GM18526 (cell line): ENCODE data around the gene IGFLR1.
A peak's percentile ranks its signal among the peaks of the same experiment; 100 is the strongest.

Experiments
- POLR2A ChIP-seq: IDR thresholded peaks from 3 replicates; pipeline ENCODE4 v1.6.1; 2011; ENCODE audit not compliant: insufficient read length; ENCODE audit errors: extremely low read depth

The IGFLR1 gene

GRCh38 chr19:35764432-35765315 is 22.4 kb upstream of the IGFLR1 start:
- no peak for TF ChIP-seq POLR2A

DNA sequence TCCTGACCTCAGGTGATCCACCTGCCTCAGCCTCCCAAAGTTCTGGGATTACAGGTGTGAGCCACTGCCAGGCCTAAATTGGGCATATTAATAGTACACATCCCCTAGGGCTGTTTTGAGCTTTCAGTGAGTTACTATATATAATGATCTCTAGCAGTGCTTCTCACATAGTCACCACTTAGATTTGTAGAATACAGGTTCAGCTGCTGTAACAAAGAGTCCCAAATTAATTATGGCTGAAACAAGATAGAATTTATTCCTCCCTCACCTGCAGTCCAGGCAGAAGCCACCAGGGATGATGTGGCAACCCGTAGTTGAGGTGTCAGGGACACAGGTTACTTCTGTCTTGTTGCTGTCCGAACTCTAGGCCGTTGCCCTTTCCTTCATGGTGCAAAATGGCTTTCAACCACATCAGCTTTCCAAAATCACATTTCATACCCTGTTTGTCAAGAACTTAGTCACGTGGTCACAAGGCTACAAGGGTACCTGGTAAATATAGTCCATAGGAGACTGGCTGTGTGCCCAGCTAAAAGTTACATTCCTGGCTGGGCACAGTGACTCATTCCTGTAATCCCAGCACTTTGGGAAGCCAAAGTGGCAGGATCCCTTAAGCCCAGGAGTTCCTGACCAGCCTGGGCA is 18.6 kb upstream of the IGFLR1 start:
- TF ChIP-seq POLR2A, result no peak

- TF ChIP-seq POLR2A, result no peak
Observed at GRCh38 chr19:35759697-35760096, 17.4 kb upstream of the IGFLR1 start.

DNA sequence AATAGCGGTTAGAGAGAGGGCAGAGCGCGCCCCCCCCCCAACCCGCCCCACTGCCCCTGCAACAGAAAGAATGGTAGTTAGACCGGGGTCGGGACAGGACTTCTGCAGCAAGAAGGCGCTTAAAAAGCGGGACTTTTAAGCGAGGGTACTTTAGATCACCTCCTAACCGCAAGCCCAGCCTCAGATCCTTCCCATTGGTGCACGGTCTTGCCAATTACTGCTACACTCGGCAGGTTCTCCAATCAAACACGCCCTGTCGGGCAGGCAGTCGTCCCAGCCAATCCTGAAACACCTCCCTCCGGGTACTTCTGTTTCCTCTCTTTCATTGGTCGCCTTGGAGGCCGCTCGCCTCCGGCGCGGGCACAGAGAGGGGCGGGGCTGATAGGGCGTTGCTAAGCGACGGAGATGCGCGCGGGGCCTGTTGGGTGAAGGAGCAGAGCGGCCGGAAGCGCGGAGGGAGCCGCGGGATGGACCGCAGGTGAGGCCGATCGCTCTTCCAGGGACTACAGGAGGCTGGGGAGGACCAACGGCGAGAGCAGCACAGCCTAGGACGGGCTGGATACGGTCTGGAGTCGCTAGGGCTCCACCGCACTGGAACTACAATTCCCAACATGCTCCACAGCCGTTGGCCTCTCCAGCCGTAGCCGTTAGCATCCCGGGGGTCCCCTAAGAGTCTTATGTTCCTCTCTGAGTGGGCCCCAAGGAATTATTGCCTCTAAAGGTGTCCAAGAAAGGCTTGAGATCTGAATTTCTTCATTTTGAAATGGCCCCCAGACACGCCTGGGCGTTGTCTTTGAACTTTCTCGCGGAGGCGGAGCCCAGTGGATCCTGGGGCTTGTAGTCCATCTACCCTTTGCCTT is 15.7 kb upstream of the IGFLR1 start, which contains the start of gene PROSER3:
Gene PROSER3 (plus strand): TSS at position 428 of the 860 bp plus-strand sequence. CDS start 40 bp downstream, at position 468.
- TF ChIP-seq POLR2A, result peak; percentile 65

- TF ChIP-seq POLR2A, result no peak
Observed at GRCh38 chr19:35757231-35757748, 15.0 kb upstream of the IGFLR1 start.

DNA sequence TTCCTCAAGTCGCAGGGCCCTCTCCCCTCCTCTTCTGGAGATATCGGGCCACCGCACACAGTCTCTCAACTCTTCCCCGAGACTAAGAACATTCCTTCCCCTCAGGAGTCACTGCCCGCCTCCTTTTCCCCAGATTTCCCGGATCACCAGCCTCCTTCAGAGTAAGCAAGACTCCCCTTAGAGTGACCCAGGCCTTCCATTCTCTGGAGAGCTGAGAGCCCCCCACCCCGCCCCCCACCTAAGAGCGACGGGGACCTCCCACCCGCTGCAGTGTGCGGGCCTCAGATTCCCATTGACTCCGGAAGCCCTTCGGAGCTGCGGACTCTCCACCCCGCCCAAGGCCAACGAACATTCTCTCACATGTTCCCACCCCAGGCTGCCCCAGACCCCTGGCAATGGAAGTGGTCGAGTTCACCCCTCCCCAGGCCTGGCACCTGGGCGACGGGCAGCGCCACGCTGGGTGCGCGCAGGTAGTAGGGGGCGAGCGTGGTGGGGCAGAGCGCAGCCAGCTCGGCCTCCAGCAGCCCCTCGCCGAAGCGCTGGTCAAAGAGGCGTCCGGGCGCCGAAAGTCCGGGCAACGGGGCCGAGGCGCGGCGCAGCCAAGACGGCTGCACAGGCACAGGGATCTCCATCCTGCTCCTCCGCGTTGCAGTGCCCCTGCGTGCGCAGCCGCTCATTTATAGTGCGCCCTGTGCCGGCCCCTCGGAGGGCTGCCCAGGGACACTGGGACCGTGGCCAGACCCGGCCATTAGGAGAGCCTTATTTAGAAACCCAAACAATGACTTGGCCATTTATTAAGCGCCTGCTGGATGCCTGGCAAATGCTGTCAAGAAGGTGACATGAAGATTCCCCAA is 14.4 kb upstream of the IGFLR1 start, which contains the start of gene HSPB6:
Gene HSPB6 (minus strand): TSS at position 653 of the 854 bp plus-strand sequence. CDS start 21 bp downstream, at position 632.
- TF ChIP-seq POLR2A, result no peak

DNA sequence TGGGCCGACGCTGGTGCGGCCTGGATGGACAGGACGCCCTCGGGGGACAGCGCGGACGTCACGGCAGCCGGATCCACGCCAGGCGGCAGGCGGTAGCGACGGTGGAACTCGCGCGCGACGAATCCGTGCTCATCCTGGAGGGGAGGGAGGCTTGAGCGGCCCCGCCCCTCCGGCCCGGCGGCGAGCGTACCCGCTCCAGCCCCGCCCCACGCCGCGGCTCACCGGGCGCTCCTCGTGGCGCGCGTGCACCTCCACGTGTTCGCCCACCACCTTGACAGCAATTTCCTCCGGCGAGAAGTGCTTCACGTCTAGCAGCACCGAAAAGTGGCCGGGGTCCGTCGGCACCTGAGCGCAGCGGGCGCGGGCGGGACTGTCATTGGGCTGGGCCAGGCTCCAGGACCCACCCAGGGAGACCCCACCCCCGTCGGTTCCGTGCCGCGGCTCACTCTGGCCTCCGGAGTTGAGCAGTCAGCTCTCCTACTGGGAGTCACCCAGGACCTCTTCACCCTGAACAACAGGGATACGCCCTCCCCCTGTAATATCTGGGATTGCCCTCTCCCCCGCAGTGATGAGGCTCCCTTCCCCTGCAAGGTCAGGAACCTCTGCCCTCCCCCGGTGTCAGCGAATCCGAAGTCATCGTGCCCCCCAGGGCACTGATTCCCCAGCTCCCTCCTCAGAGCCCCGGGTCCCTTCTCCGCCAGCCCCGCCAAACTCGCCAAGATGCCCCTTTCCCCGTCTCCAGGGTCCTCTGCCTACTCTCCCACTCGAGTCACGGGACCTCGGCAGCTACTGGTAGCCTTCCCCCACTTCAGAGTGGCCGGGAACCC is 13.5 kb upstream of the IGFLR1 start:
- TF ChIP-seq POLR2A, result no peak

GRCh38 chr19:35755131-35755549 is 12.9 kb upstream of the IGFLR1 start:
- TF ChIP-seq POLR2A, result no peak

DNA sequence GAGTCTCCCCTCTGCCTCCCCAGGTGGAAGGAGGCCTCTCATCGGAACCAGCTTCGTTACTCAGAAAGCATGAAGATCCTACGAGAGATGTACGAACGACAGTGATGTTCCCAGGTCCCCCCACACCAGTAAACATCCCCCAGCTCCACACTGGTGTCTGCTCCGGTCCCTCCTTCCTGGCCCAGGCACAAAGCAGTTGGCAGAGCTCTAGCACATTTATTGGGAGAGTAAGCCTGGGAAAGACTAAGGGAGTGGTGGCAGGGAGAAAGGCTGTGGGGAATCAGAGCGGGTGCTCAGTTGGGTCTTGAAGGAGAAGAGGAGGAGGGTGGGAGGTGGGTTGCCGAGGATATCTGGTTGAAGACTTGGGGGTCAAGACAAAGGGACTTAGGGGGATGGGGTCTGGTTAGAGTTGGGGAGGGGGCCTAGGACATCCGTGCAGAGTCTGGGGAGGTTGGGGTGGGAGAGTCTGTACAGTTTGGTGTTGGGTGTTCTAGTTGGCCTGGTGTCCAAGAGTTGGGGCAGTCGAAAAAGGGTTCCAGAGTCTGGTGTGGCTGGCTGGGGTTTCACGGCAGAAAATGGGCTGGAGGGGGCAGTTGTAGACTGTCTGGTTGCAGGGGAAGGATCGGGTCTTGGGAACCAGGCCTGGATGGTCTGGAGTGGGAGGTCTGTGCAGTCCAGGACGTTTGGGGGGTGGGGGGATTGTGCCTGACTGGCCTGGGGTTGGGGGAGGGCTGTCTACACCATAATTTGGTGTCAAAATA is 12.3 kb upstream of the IGFLR1 start:
- no peak for TF ChIP-seq POLR2A

DNA sequence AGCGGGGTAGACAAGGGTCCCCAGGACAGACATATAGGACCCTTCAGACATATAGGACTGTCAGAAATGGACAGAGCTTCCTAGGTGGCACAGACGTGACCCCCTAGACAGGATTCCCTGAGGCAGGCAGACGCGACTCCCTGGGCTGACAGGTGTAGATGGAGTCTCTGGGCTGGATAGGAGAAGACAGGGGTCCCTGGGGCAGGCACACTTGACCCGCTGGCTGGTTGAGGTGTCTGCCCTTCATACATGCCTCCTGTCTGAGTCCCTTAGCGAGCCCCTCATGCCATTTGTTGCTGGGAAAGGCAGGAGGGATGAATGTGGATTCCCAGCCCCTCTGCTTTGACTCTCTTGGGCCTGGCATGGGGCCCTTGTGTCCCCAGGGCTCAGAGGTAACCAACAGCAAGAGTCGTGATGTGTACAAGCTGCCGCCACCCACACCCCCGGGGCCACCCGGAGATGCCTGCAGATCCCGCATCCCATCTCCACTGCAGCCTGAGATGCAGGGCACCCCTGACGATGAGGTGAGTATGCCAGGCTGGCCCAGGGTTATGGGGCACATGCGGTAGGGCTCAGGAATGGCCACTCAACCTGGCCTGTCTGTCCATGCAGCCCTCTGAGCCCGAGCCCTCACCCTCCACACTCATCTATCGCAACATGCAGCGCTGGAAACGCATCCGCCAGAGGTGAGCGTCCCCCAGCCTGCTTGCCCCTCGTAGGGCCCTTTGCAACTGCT is 11.6 kb upstream of the IGFLR1 start:
- TF ChIP-seq POLR2A, result no peak

DNA sequence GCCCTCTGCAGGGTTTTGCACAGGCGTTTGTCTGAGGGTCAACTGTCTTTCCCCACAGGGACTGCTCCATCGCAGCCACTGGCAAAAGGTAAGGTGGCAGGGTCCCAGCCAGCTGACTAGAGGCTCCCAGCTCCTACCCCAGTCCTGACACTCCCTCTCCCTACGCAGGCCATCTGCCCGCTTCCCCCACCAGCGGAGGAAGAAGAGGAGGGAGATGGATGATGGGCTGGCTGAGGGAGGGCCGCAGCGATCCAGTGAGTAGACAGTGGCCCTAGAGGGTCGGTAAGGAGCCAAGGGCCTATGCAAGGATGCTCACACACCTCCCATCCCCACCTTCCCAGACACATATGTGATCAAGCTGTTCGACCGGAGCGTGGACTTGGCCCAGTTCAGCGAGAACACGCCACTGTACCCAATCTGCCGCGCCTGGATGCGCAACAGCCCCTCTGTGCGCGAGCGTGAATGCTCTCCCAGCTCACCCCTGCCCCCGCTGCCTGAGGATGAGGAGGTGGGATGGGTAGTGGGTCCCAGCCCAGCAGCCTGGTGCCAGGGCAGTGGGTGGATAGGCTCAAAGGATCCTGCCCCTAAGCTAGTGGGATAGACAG is 10.6 kb upstream of the IGFLR1 start:
- no peak for TF ChIP-seq POLR2A
